HepG2 (cell line): ENCODE results near the gene WNT5A. TPM values are rescaled to one million over a fixed set of nuclear protein-coding genes. Genes with fewer than 3 reads are reported as not detected.

Experiments
- ATAC-seq: fragments of 200-7000 bp; cut with Tn5 transposase; 3 replicates; pipeline ENCODE4 v1.9.1; 2020; ENCODE audit warnings: mild to moderate bottlenecking, moderate library complexity
- BruUV-seq: library from RNA; stranded (reverse); fragments of 400-500 nt; replicated peaks from 2 replicates; lab custom pipeline; 2021; lab: Mats Ljungman, UMichigan
- CTCF ChIA-PET: fragments of 300-600 bp; formaldehyde crosslinking; extraction: SDS; loops from one replicate; lab custom pipeline; 2021; ENCODE audit warnings: low total read pairs, inconsistent platforms, low intra/inter-chr PET ratio; lab: Yijun Ruan, JAX
- POLR2A ChIA-PET: fragments of 350-600 bp; sonication (Branson Sonifier 250); formaldehyde crosslinking; loops from one replicate; lab custom pipeline; 2020; ENCODE audit warnings: antibody characterized with exemption, inconsistent platforms; lab: Yijun Ruan, JAX
- DNase-seq: peaks from one replicate; pipeline ENCODE4 v3.0.0-alpha.2; 2015; ENCODE audit warnings: low spot score
- FAIRE-seq: peaks from 3 replicates; lab custom pipeline; 2011; peaks lifted over from hg19 to GRCh38; lab: Jason Lieb, UNC
- H2AFZ ChIP-seq: one replicate; pipeline ENCODE4 v1.6.1; 2011; ENCODE audit warnings: low read length, inconsistent platforms
- H3K27ac ChIP-seq: fragments of 300-600 bp; 3 replicates; pipeline ENCODE4 v1.8.0; 2011; ENCODE audit warnings: mixed run types, mild to moderate bottlenecking, mixed read lengths, low read length, inconsistent platforms; ENCODE audit not compliant: insufficient read depth; ENCODE audit errors: extremely low read length
- H3K27me3 ChIP-seq, 2 experiments: fragments of 200-600 bp in 1 of 2; 2 replicates in 1 of 2; 3 replicates in 1 of 2; pipeline versions ENCODE4 v1.6.0 to v1.8.0; 2011; ENCODE audit warnings: low read length in 2 of 2, mild to moderate bottlenecking in 2 of 2, moderate library complexity in 2 of 2, inconsistent platforms in 1 of 2; ENCODE audit not compliant: insufficient read depth in 2 of 2, control insufficient read depth in 1 of 2
- H3K36me3 ChIP-seq, 2 experiments: fragments of 200-600 bp in 1 of 2; replicated peaks in 1 of 2; 2 replicates in 1 of 2; 3 replicates in 1 of 2; pipeline versions ENCODE4 v1.5.1 to v1.8.0; 2011; ENCODE audit warnings: low read length in 2 of 2, inconsistent platforms in 1 of 2; ENCODE audit not compliant: insufficient read depth in 2 of 2, control insufficient read depth in 1 of 2
- H3K4me1 ChIP-seq: 2 replicates; pipeline ENCODE4 v1.5.1; 2012; ENCODE audit warnings: low read length, inconsistent platforms; ENCODE audit not compliant: insufficient read depth
- H3K4me2 ChIP-seq: 2 replicates; pipeline ENCODE4 v1.6.0; 2011; ENCODE audit warnings: low read depth, low read length, inconsistent platforms
- H3K4me3 ChIP-seq, 3 experiments: fragments of 200-600 bp in 1 of 3; sonication (generic), shearing (Covaris generic) in 1 of 3; replicated peaks in 1 of 3; 2 replicates each; pipeline ENCODE4 v1.5.1; 2011 to 2016; ENCODE audit warnings: low read length in 3 of 3, inconsistent platforms in 2 of 3, low read depth in 2 of 3, mild to moderate bottlenecking in 2 of 3, control low read depth in 1 of 3, mixed read lengths in 1 of 3; ENCODE audit not compliant: insufficient read depth in 1 of 3
- H3K79me2 ChIP-seq: one replicate; pipeline ENCODE4 v1.6.1; 2011; ENCODE audit warnings: low read length, inconsistent platforms; ENCODE audit not compliant: insufficient read depth
- H3K9ac ChIP-seq: 2 replicates; pipeline ENCODE4 v1.6.0; 2011; ENCODE audit warnings: mild to moderate bottlenecking, low read depth, low read length, inconsistent platforms; ENCODE audit not compliant: insufficient read depth
- H3K9me3 ChIP-seq: 2 replicates; pipeline ENCODE4 v1.5.1; 2012; ENCODE audit warnings: mild to moderate bottlenecking, low read length
- H4K20me1 ChIP-seq: 2 replicates; pipeline ENCODE4 v1.6.0; 2011; ENCODE audit warnings: inconsistent platforms, mild to moderate bottlenecking, low read length, moderate library complexity; ENCODE audit not compliant: insufficient read depth
- KIAA2018 ChIP-seq: sonication (generic); formaldehyde crosslinking; IDR thresholded peaks from 2 replicates; pipeline ENCODE4 v1.5.0; 2020; ENCODE audit warnings: mild to moderate bottlenecking, missing genetic modification reagents, borderline replicate concordance
- PRMT3 ChIP-seq: sonication (generic); formaldehyde crosslinking; IDR thresholded peaks from 2 replicates; pipeline ENCODE4 v1.8.1; 2022; ENCODE audit warnings: low read depth, mild to moderate bottlenecking, moderate library complexity, missing genetic modification reagents, borderline replicate concordance
- RFX3 ChIP-seq: IDR thresholded peaks from 2 replicates; pipeline ENCODE4 v1.6.1; 2016; ENCODE audit warnings: missing biosample characterization, missing genetic modification reagents
- ZNF138 ChIP-seq: sonication (generic); formaldehyde crosslinking; IDR thresholded peaks from 2 replicates; pipeline ENCODE4 v1.5.0; 2020; ENCODE audit warnings: mild to moderate bottlenecking, low read depth, missing genetic modification reagents
- ZNF18 ChIP-seq: sonication (generic); formaldehyde crosslinking; IDR thresholded peaks from 2 replicates; pipeline ENCODE4 v1.8.0; 2022; ENCODE audit warnings: mild to moderate bottlenecking, missing genetic modification reagents; ENCODE audit not compliant: insufficient replicate concordance
- ZNF337 ChIP-seq: sonication (generic); formaldehyde crosslinking; IDR thresholded peaks from 2 replicates; pipeline ENCODE4 v1.5.1; 2020; ENCODE audit warnings: missing genetic modification reagents, low read depth, mild to moderate bottlenecking, borderline replicate concordance
- ZNF451 ChIP-seq: sonication (generic); formaldehyde crosslinking; IDR thresholded peaks from 2 replicates; pipeline ENCODE4 v1.5.0; 2020; ENCODE audit warnings: mild to moderate bottlenecking, missing genetic modification reagents
- WGBS: methylation state at CpG from one replicate; pipeline ENCODE4 v1.1.6; 2017; ENCODE audit warnings: low lambda C conversion rate; 5-methylcytosine and 5-hydroxymethylcytosine counted together
- in situ Hi-C: cut with HindIII; loops from 2 replicates; pipeline ENCODE4 v1.10.0; 2017; ENCODE audit warnings: low pct_unique_long_range_greater_than_20kb; ENCODE audit not compliant: extremely low pct_ligation_motif_present
- intact Hi-C: fragments of 100-400 bp; cut with micrococcal nuclease; formaldehyde crosslinking; loops from one replicate; pipeline ENCODE4 v1.10.0; 2022; ENCODE audit not compliant: unreplicated experiment
- polyA plus RNA-seq, 8 experiments: library from polyadenylated mRNA; depleted of rRNA in 3 of 8; stranded (reverse) in 7 of 8; unstranded in 1 of 8; fragments of >200 nt; fragmentation: Illumina TruSeq in 4 of 8; extraction: Trizol in 4 of 8; gene quantifications; 2 replicates each; pipeline versions ENCODE4 v1.2.1 to v1.2.3, GENCODE V29; 2011 to 2016; ENCODE audit warnings: low read depth in 4 of 8, missing spikeins in 1 of 8, mixed read lengths in 1 of 8; ENCODE audit not compliant: insufficient read depth in 1 of 8
- total RNA-seq, 5 experiments: library from RNA; depleted of rRNA; stranded (reverse); fragments of >200 nt; fragmentation: Illumina TruSeq; extraction: Trizol; gene quantifications; 2 replicates each; pipeline ENCODE4 v1.2.3, GENCODE V29; 2016; ENCODE audit warnings: low read depth in 1 of 5
- TF ChIP-seq, protein P1 (sequence below): sonication (generic); formaldehyde crosslinking; IDR thresholded peaks from 2 replicates; pipeline ENCODE4 v1.9.0; 2021; ENCODE audit warnings: missing genetic modification reagents, borderline replicate concordance

WNT5A gene
- total and polyA plus RNA-seq, 2 of the 13 experiments (the other 11 are each of a cell fraction or from before 2014, with no cell fraction given) = not detected

- BruUV-seq = no TSS peak
- WGBS = 46% methylated on average over 7 of the region's 7 CpGs
- intact Hi-C loops = no loop called here
- Histone ChIP-seq H2AFZ (no peak overlapping the region), H3K27ac (no peak overlapping the region), H3K9ac (no peak overlapping the region), H3K4me3 (no peak overlapping the region)
- FAIRE-seq (no peak), DNase-seq (no peak)
- TF ChIP-seq ZNF138 (no peak), PRMT3 (CRISPR knock-in tag) (no peak), RFX3 (CRISPR knock-in tag) (no peak), KIAA2018 (no peak), ZNF18 (CRISPR knock-in tag) (no peak), ZNF451 (CRISPR knock-in tag) (no peak), ZNF337 (no peak)
- TF ChIP-seq, protein P1, sequence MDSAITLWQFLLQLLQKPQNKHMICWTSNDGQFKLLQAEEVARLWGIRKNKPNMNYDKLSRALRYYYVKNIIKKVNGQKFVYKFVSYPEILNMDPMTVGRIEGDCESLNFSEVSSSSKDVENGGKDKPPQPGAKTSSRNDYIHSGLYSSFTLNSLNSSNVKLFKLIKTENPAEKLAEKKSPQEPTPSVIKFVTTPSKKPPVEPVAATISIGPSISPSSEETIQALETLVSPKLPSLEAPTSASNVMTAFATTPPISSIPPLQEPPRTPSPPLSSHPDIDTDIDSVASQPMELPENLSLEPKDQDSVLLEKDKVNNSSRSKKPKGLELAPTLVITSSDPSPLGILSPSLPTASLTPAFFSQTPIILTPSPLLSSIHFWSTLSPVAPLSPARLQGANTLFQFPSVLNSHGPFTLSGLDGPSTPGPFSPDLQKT (CRISPR knock-in tag) = no peak
- TF ChIP-seq, all 625 proteins: peak for 0
- in situ Hi-C loops = no loop called here
- no peaks in the 10 kb centered on the region for H3K9me3 ChIP-seq
- H3K27me3 ChIP-seq = peaks cover 2 to 19% of the 10 kb centered on the region in 2 experiments; a peak in 3 of 5 replicates
- no peaks in the 10 kb centered on the region for H3K4me1 ChIP-seq
- H3K4me2 ChIP-seq = no peak overlapping the region
- H3K79me2 ChIP-seq = no peaks in the 10 kb centered on the region
- ChIA-PET POLR2A (no interaction called here), CTCF (no interaction called here)
- H3K36me3 ChIP-seq = no peaks in the 10 kb centered on the region
- no peak for ATAC-seq
- no peaks in the 10 kb centered on the region for H4K20me1 ChIP-seq
Observed at GRCh38 chr3:55491296-55491816, 4.2 kb upstream of the WNT5A start.
